ENCODE measurements around the gene BCS1L. TPM values are rescaled to one million over a fixed set of nuclear protein-coding genes. Genes with fewer than 3 reads are reported as not detected.

BCS1L gene
- total and polyA plus RNA-seq, 4 donors, result 12.5 to 111 (median 26.9) TPM

DNA sequence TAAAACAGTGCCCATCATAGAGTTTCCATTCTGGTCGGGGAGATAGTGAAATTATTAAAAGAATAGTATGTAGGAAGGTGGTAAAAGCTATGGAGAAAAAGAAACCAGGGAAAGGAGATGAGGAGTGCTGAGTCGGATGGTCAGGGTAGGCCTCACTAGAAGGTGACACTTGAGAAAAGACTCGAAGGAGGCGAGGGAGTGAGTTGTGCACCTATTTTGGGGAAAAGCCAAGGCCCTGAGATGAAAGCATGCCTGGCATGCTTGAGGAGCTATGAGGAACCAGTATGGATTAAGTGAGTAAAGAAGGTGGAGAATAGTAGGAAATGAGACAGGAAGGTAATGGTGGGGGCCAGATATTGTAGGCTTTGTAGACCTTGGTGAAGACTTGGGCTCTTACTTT, 43.9 kb downstream of the BCS1L start:
- WGBS, 2 donors, result 87 to 89% methylated on average over 4 of the region's 4 CpGs
- no peak overlapping the region for H3K27ac ChIP-seq (ENCODE audit: low read depth in 1 of 2, low read length in 2 of 2)
- H3K4me3 ChIP-seq (ENCODE audit: low read length in 2 of 2), result no peak overlapping the region
- H3K4me1 ChIP-seq (ENCODE audit: control insufficient read depth in 1 of 2, insufficient read depth in 2 of 2, low read length in 2 of 2), result no peaks in the 10 kb centered on the region
- ATAC-seq (ENCODE audit: low FRiP score) (no peak), DNase-seq (no peak)
- no peaks in the 10 kb centered on the region for H3K27me3 ChIP-seq (ENCODE audit: control insufficient read depth in 1 of 2, insufficient read depth in 2 of 2, low read length in 1 of 2)
- intact Hi-C loops (cut with DNase I), result no loop called here
- H3K9me3 ChIP-seq (ENCODE audit: control insufficient read depth, low read length), result no peaks in the 10 kb centered on the region
- H3K36me3 ChIP-seq (ENCODE audit: control insufficient read depth in 1 of 2, insufficient read depth in 2 of 2, low read length in 1 of 2), result no peaks in the 10 kb centered on the region

DNA sequence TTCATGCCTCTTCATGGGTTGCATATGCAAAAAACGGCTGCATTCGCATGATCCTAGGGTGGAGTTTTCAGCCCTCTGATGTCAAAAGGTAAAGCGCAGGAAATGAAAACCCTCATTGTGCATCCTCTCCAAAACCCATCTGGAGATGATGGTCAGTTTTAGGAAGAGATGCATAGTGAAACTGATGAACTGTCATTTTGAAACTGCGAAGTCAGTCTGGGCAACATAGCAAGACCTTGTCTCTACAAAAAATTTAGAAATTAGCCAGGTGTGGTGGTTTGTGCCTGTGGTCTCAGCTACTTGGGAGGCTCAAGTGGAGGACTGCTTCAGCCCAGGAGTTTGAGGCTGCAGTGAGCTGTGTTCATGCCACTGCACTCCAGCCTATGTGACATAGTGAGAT, 48.6 kb downstream of the BCS1L start:
- Histone ChIP-seq H3K27me3 (ENCODE audit: control insufficient read depth in 1 of 2, insufficient read depth in 2 of 2, low read length in 1 of 2) (no peaks in the 10 kb centered on the region), H3K4me3 (ENCODE audit: low read length in 2 of 2) (no peak overlapping the region), H3K27ac (ENCODE audit: low read depth in 1 of 2, low read length in 2 of 2) (no peak overlapping the region), H3K4me1 (ENCODE audit: control insufficient read depth in 1 of 2, insufficient read depth in 2 of 2, low read length in 2 of 2) (no peaks in the 10 kb centered on the region), H3K36me3 (ENCODE audit: control insufficient read depth in 1 of 2, insufficient read depth in 2 of 2, low read length in 1 of 2) (no peaks in the 10 kb centered on the region), H3K9me3 (ENCODE audit: control insufficient read depth, low read length) (no peaks in the 10 kb centered on the region)
- DNase-seq (no peak), ATAC-seq (ENCODE audit: low FRiP score) (no peak)
- WGBS, 2 donors, result 92 to 94% methylated on average over 4 of the region's 4 CpGs
- intact Hi-C loops (cut with DNase I), result no loop called here

DNA sequence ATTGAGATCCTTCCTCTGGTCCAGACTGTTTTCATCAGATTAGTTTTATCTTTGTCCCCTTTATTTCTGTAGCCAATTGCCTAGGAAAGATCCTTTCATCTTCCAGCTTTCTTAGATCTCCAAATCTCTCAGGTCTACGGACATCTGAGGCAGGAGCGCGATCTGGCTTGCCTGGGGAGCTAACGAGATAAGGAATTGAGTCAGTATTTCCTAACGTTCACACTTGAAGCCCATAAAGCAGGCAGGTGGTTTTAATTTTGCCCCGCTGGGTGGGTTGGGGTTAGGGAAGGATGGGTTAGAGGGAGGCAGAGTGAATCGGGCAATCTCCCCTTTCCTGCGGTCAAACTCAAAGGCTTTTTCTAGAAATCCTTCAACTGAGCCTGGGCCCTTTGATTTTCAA, 50.4 kb downstream of the BCS1L start:
- DNase-seq (no peak), ATAC-seq (ENCODE audit: low FRiP score) (no peak)
- WGBS, 2 donors, result 84 to 89% methylated on average over 8 of the region's 8 CpGs
- Histone ChIP-seq H3K36me3 (ENCODE audit: control insufficient read depth in 1 of 2, insufficient read depth in 2 of 2, low read length in 1 of 2) (no peaks in the 10 kb centered on the region), H3K27ac (ENCODE audit: low read depth in 1 of 2, low read length in 2 of 2) (no peak overlapping the region), H3K4me1 (ENCODE audit: control insufficient read depth in 1 of 2, insufficient read depth in 2 of 2, low read length in 2 of 2) (no peaks in the 10 kb centered on the region), H3K9me3 (ENCODE audit: control insufficient read depth, low read length) (no peaks in the 10 kb centered on the region), H3K4me3 (ENCODE audit: low read length in 2 of 2) (no peak overlapping the region), H3K27me3 (ENCODE audit: control insufficient read depth in 1 of 2, insufficient read depth in 2 of 2, low read length in 1 of 2) (no peaks in the 10 kb centered on the region)
- intact Hi-C loops (cut with DNase I), result loop anchor here in 1 of 2 donors (2.0 to 5.0 kb wide), 2 partner anchors 97 to 137 kb away; no protein-coding TSS in a partner anchor

DNA sequence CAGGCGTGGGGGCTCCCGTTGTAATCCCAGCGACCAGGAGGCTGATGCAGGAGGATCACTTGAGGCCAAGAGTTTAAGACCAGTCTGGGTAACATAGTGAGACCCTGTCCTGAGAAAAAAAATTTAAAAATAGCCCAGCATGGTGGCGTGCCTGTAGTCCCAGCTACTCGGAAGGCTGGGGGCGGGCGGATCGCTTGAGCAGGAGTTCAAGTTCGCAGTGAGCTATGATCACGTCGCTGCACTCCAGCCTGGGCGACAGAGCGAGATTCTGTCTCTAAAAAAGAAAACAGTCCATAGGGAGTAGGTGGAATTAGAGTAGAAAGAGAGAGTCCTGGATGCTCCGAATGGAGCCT, 50.8 kb downstream of the BCS1L start:
- Histone ChIP-seq H3K36me3 (ENCODE audit: control insufficient read depth in 1 of 2, insufficient read depth in 2 of 2, low read length in 1 of 2) (no peaks in the 10 kb centered on the region), H3K4me1 (ENCODE audit: control insufficient read depth in 1 of 2, insufficient read depth in 2 of 2, low read length in 2 of 2) (no peaks in the 10 kb centered on the region), H3K4me3 (ENCODE audit: low read length in 2 of 2) (peak overlapping the region in 1 of 2 donors; percentile 3), H3K9me3 (ENCODE audit: control insufficient read depth, low read length) (no peaks in the 10 kb centered on the region), H3K27me3 (ENCODE audit: control insufficient read depth in 1 of 2, insufficient read depth in 2 of 2, low read length in 1 of 2) (no peaks in the 10 kb centered on the region), H3K27ac (ENCODE audit: low read depth in 1 of 2, low read length in 2 of 2) (no peak overlapping the region)
- 35 to 41% methylated on average over 14 of the region's 14 CpGs for WGBS, 2 donors
- DNase-seq (no peak), ATAC-seq (ENCODE audit: low FRiP score) (peak; percentile 12)
- intact Hi-C loops (cut with DNase I), result loop anchor here in 1 of 2 donors (2.0 to 5.0 kb wide), 2 partner anchors 97 to 136 kb away; no protein-coding TSS in a partner anchor

DNA sequence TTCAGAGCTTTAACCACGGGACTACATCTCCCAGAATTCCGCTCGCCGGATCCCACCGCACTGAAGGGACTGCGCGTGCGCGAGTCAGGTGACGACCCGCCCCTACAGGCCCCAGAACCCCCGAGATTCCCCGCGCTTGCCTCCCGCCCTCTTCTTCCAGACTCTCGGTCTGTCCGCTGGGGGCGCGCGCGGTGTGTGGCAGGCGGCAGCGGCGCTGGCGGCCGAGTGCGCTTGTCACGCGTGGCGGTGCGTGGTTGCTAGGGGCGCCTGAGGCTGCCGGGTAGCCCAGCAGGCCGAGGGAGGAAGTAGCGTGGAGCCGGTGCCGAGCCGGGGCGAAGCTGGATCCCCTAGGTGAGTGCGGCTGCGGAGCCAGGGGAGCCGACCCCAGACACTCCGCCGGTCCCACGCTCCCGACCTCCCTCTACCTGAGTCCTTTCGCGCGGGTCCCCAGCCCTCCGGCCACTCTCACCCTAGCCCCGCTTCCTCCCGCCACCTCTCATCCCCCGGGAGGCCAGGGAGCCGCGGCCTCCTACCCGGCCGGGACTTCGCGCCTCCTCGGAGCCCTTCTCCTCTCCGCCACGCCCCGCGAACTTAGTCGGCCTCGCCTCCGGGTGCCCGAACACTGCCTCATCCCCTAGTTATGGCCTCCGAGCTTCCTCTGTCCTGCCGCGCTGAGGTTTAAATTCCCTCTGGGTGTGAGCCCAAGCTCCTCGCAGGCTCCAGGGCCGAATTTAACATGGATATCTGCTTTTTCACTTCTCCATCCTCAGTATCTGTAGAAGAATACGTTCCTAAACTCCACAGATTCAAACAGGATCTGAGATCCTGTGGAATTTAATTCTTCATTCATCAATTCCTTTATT, 51.4 kb downstream of the BCS1L start, which contains the start of gene TTLL4:
Gene TTLL4 (plus strand): TSS at position 149 of the 863 bp plus-strand sequence. CDS start 26,842 bp downstream, outside the sequence.
- Histone ChIP-seq H3K4me1 (ENCODE audit: control insufficient read depth in 1 of 2, insufficient read depth in 2 of 2, low read length in 2 of 2) (no peaks in the 10 kb centered on the region), H3K27ac (ENCODE audit: low read depth in 1 of 2, low read length in 2 of 2) (peak within 1 kb of the TSS in 1 of 2 donors; percentile 14), H3K36me3 (ENCODE audit: control insufficient read depth in 1 of 2, insufficient read depth in 2 of 2, low read length in 1 of 2) (no peaks in the 10 kb centered on the region), H3K9me3 (ENCODE audit: control insufficient read depth, low read length) (no peaks in the 10 kb centered on the region), H3K27me3 (ENCODE audit: control insufficient read depth in 1 of 2, insufficient read depth in 2 of 2, low read length in 1 of 2) (no peaks in the 10 kb centered on the region), H3K4me3 (ENCODE audit: low read length in 2 of 2) (peak within 1 kb of the TSS; percentile 13 to 45)
- ATAC-seq (ENCODE audit: low FRiP score), result peak; percentile 100
- DNase-seq, result peak; percentile 99 to 100
- 0 to 1% methylated on average over 55 to 74 of the region's 74 CpGs for WGBS, 2 donors
- intact Hi-C loops (cut with DNase I), result loop anchor here (1.0 to 5.0 kb wide), 3 partner anchors 96 to 136 kb away; no protein-coding TSS in a partner anchor

DNA sequence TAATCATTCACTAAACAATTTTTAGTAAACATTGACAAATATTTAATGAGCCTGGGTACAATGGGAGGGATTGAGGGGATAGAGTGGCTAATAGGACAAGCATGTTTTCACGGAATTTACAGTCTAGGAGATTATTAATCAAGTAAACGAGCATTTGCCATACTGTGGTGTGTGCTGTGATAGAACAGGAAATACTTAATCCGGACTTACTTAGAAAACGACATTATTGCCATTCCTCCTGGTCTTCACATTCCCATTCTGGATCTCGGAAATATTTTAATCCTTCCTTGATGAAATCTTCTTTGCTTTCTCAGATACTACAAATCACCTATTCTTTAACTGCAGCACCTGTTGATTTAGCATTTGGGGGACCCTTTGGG, 52.1 kb downstream of the BCS1L start:
- Histone ChIP-seq H3K27ac (ENCODE audit: low read depth in 1 of 2, low read length in 2 of 2) (no peak overlapping the region), H3K4me1 (ENCODE audit: control insufficient read depth in 1 of 2, insufficient read depth in 2 of 2, low read length in 2 of 2) (no peaks in the 10 kb centered on the region), H3K4me3 (ENCODE audit: low read length in 2 of 2) (peak overlapping the region; percentile 13 to 45), H3K27me3 (ENCODE audit: control insufficient read depth in 1 of 2, insufficient read depth in 2 of 2, low read length in 1 of 2) (no peaks in the 10 kb centered on the region), H3K9me3 (ENCODE audit: control insufficient read depth, low read length) (no peaks in the 10 kb centered on the region), H3K36me3 (ENCODE audit: control insufficient read depth in 1 of 2, insufficient read depth in 2 of 2, low read length in 1 of 2) (no peaks in the 10 kb centered on the region)
- ATAC-seq (ENCODE audit: low FRiP score) (no peak), DNase-seq (no peak)
- intact Hi-C loops (cut with DNase I), result loop anchor here (1.0 to 5.0 kb wide), 3 partner anchors 96 to 136 kb away; no protein-coding TSS in a partner anchor
- WGBS, 2 donors, result 2 to 4% methylated on average over 5 of the region's 5 CpGs

Other genes with a start within 250 kb of the BCS1L start
- under 1 TPM in 1 of 2 donors, not detected in 1; 0.65 TPM for gene VIL1, start 240.6 kb upstream of the BCS1L start, total RNA-seq
- gene VIL1, start 240.6 kb upstream of the BCS1L start, polyA plus RNA-seq, result 10 to 100 TPM in 1 of 2 donors, 1 to 10 TPM in 1; 1.1 to 40.3 TPM
- gene USP37, start 91.3 kb upstream of the BCS1L start, total RNA-seq, result 10 to 100 TPM; 13.6 to 22.2 TPM
- 1 to 10 TPM; 1.5 to 2.0 TPM for gene USP37, start 91.3 kb upstream of the BCS1L start, polyA plus RNA-seq
- gene CNOT9, start 90.8 kb upstream of the BCS1L start, total RNA-seq, result 10 to 100 TPM; 35.6 TPM
- gene CNOT9, start 90.8 kb upstream of the BCS1L start, polyA plus RNA-seq, result 10 to 100 TPM; 12.1 to 21.3 TPM
- 1 to 10 TPM; 1.6 to 5.3 TPM for gene PLCD4, start 51.8 kb upstream of the BCS1L start, total RNA-seq
- 1 to 10 TPM in 1 of 2 donors, under 1 TPM in 1; 0.25 to 1.2 TPM for gene PLCD4, start 51.8 kb upstream of the BCS1L start, polyA plus RNA-seq
- gene ZNF142, start 60 bp upstream of the BCS1L start, total RNA-seq, result 10 to 100 TPM; 27.7 to 32.9 TPM
- 10 to 100 TPM in 1 of 2 donors, 1 to 10 TPM in 1; 3.4 to 10.9 TPM for gene ZNF142, start 60 bp upstream of the BCS1L start, polyA plus RNA-seq
- 10 to 100 TPM; 22.1 to 24.0 TPM for gene RNF25, start 12.3 kb downstream of the BCS1L start, total RNA-seq
- 10 to 100 TPM; 10.9 to 28.0 TPM for gene RNF25, start 12.3 kb downstream of the BCS1L start, polyA plus RNA-seq
- 10 to 100 TPM; 21.8 to 45.8 TPM for gene STK36, start 12.4 kb downstream of the BCS1L start, total RNA-seq
- gene STK36, start 12.4 kb downstream of the BCS1L start, polyA plus RNA-seq, result 10 to 100 TPM in 1 of 2 donors, 1 to 10 TPM in 1; 8.0 to 46.4 TPM
- 10 to 100 TPM; 22.3 to 36.3 TPM for gene TTLL4, start 51.2 kb downstream of the BCS1L start, total RNA-seq
- 10 to 100 TPM in 1 of 2 donors, 1 to 10 TPM in 1; 1.9 to 28.8 TPM for gene TTLL4, start 51.2 kb downstream of the BCS1L start, polyA plus RNA-seq
- 10 to 100 TPM; 31.9 to 50.6 TPM for gene CYP27A1, start 122.5 kb downstream of the BCS1L start, total RNA-seq
- 10 to 100 TPM; 19.3 to 40.4 TPM for gene CYP27A1, start 122.5 kb downstream of the BCS1L start, polyA plus RNA-seq
- 1 to 10 TPM in 1 of 2 donors, under 1 TPM in 1; 0.19 to 1.0 TPM for gene PRKAG3, start 172.1 kb downstream of the BCS1L start, total RNA-seq
- under 1 TPM; 0.13 to 0.20 TPM for gene PRKAG3, start 172.1 kb downstream of the BCS1L start, polyA plus RNA-seq
- gene WNT6, start 200.1 kb downstream of the BCS1L start, total RNA-seq, result 1 to 10 TPM in 1 of 2 donors, under 1 TPM in 1; 0.88 to 2.1 TPM
- not detected for gene WNT6, start 200.1 kb downstream of the BCS1L start, polyA plus RNA-seq
- not detected for gene WNT10A, start 221.2 kb downstream of the BCS1L start, total RNA-seq
- not detected for gene WNT10A, start 221.2 kb downstream of the BCS1L start, polyA plus RNA-seq

Data from aorta (tissue), 5 donors.